ENCODE measurements around the gene TRABD2B.

The TRABD2B gene

DNA sequence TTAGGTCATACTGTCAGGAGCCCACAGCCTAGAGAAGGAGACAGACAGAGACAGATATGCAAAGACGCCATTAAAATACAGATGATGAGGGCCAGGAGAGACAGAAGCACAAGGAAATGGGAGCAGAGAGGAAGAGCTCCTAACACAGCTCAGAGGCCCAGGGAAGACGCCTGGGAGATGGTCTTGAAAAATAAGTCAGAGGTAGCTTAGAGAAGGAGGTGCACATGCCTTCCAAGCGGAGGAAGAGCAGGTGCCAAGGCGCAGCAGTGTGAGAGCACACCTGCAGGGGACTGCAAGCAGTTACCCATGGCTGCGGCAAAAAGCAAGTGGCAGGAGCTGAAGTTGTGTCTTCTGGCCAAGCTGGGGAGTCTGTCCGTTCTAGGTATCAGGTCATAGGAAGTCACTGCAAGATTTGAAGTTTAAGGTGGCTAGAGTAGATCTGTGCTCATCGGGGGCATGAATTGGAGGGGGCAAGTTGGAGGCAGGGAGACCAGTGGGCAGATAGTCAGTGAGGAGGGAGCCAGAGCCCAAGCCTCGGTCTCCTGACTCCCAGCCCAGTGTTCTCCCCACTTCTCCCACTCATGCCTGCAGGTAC is 1.3 kb upstream of the TRABD2B start:
- ChIA-PET CTCF (interaction anchor here (0.6 to 8.5 kb wide), 25 partner anchors 9 to 660 kb away, joined by 3 to 151 read pairs (median 7); no protein-coding TSS in a partner anchor), POLR2A (interaction anchor here (1.1 to 2.2 kb wide), 2 partner anchors 50 to 96 kb away, joined by 3 to 5 read pairs; no protein-coding TSS in a partner anchor)
- Histone ChIP-seq H3K4me3 (ENCODE audit: low read depth, low read length) (no peak overlapping the region), H3K9me3 (ENCODE audit: control insufficient read depth, insufficient read depth, low read depth, low read length) (no peaks in the 10 kb centered on the region), H3K27ac (ENCODE audit: extremely low read depth, low read depth, low read length) (no peak overlapping the region), H3K36me3 (ENCODE audit: control insufficient read depth in 2 of 2, insufficient read depth in 1 of 2, low read length in 2 of 2) (peaks cover 0 to 10% of the 10 kb centered on the region in 2 experiments; a peak in 1 of 3 replicates), H3K4me1 (ENCODE audit: control insufficient read depth, insufficient read depth, low read length) (peaks cover 6% of the 10 kb centered on the region)
- TF ChIP-seq, protein P1, sequence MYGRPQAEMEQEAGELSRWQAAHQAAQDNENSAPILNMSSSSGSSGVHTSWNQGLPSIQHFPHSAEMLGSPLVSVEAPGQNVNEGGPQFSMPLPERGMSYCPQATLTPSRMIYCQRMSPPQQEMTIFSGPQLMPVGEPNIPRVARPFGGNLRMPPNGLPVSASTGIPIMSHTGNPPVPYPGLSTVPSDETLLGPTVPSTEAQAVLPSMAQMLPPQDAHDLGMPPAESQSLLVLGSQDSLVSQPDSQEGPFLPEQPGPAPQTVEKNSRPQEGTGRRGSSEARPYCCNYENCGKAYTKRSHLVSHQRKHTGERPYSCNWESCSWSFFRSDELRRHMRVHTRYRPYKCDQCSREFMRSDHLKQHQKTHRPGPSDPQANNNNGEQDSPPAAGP (tag by site-specific recombination; IDR thresholded peaks at IDR 0.05): no peak
- TF ChIP-seq ZNF248 (tag by site-specific recombination; IDR thresholded peaks at IDR 0.05) (no peak), ZNF350 (tag by site-specific recombination; IDR thresholded peaks at IDR 0.05) (no peak), ZNF19 (tag by site-specific recombination; IDR thresholded peaks at IDR 0.05; ENCODE audit: low read depth) (no peak), KLF1 (tag by site-specific recombination; IDR thresholded peaks at IDR 0.05) (no peak), ZNF174 (tag by site-specific recombination; IDR thresholded peaks at IDR 0.05) (no peak), ZNF501 (tag by site-specific recombination; IDR thresholded peaks at IDR 0.05) (no peak), ZNF670 (tag by site-specific recombination; IDR thresholded peaks at IDR 0.05; ENCODE audit: low read depth) (no peak), ZNF561 (tag by site-specific recombination; IDR thresholded peaks at IDR 0.05; ENCODE audit: borderline replicate concordance) (no peak), ZBTB1 (tag by site-specific recombination; IDR thresholded peaks at IDR 0.05) (no peak)

DNA sequence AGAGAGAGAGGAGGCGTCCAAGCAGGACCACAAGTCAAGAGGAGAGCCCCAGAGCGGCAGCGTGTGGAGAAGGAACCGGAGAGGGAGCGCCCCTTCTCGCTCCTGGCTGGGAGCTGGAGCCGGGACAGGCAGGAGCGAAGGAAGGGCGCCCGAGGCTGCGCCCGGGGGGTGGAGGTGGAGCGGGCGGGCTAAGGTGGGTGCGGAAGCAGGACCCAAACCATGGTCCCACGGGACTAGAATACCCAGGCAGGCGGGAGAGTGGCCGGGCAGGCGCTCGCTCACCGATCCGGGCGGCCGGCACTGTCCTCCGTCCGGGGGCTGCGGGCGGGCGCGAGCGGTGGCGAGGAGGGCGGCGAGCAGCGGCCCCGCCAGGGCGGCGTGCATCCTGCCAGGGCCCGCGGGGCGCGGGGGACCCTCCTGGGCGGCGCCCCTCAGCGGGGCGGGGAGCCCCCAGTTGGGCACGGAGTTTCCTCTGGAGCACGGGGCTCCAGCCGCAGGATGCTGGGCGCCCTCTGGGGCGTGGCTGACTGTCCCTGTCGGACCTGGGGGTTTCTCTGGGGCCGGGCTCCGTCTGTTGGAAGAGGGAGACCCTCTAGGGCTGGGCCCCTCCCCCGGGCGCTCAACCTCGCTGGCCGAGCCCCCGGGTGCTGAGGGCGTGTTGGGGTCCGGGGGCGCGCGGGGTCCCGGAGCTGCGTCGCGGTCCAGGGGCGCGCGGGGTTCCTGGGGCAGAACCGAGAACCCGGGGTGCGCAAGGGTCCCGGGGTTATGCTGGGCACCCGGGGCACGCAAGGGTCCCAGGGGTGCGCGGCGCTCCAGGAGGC is 569 bp downstream of the TRABD2B start:
- ChIA-PET CTCF (interaction anchor here (0.6 to 8.5 kb wide), 19 partner anchors 10 to 258 kb away, joined by 3 to 151 read pairs (median 8); no protein-coding TSS in a partner anchor), POLR2A (interaction anchor here (0.8 kb wide), 1 partner anchor 22 kb away, joined by 3 read pairs; no protein-coding TSS in a partner anchor)
- peaks cover 11% of the 10 kb centered on the region for H3K4me1 ChIP-seq (ENCODE audit: control insufficient read depth, insufficient read depth, low read length)
- peak overlapping the region; percentile 53 for H3K4me3 ChIP-seq (ENCODE audit: low read depth, low read length)
- H3K9me3 ChIP-seq (ENCODE audit: control insufficient read depth, insufficient read depth, low read depth, low read length): no peaks in the 10 kb centered on the region
- peaks cover 0 to 11% of the 10 kb centered on the region in 2 experiments; a peak in 1 of 3 replicates for H3K36me3 ChIP-seq (ENCODE audit: control insufficient read depth in 2 of 2, insufficient read depth in 1 of 2, low read length in 2 of 2)
- H3K27ac ChIP-seq (ENCODE audit: extremely low read depth, low read depth, low read length): peak overlapping the region; percentile 81; the same call in 1 of the 2 replicates
- TF ChIP-seq, protein P2, sequence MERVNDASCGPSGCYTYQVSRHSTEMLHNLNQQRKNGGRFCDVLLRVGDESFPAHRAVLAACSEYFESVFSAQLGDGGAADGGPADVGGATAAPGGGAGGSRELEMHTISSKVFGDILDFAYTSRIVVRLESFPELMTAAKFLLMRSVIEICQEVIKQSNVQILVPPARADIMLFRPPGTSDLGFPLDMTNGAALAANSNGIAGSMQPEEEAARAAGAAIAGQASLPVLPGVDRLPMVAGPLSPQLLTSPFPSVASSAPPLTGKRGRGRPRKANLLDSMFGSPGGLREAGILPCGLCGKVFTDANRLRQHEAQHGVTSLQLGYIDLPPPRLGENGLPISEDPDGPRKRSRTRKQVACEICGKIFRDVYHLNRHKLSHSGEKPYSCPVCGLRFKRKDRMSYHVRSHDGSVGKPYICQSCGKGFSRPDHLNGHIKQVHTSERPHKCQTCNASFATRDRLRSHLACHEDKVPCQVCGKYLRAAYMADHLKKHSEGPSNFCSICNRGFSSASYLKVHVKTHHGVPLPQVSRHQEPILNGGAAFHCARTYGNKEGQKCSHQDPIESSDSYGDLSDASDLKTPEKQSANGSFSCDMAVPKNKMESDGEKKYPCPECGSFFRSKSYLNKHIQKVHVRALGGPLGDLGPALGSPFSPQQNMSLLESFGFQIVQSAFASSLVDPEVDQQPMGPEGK (tag by site-specific recombination; IDR thresholded peaks at IDR 0.05): peak; percentile 55
- TF ChIP-seq ZSCAN23 (tag by site-specific recombination; IDR thresholded peaks at IDR 0.05): no peak
- no peak for TF ChIP-seq ZNF626 (tag by site-specific recombination; IDR thresholded peaks at IDR 0.05)
- TF ChIP-seq ZBTB44 (tag by site-specific recombination; IDR thresholded peaks at IDR 0.05): no peak
- TF ChIP-seq, protein P3, sequence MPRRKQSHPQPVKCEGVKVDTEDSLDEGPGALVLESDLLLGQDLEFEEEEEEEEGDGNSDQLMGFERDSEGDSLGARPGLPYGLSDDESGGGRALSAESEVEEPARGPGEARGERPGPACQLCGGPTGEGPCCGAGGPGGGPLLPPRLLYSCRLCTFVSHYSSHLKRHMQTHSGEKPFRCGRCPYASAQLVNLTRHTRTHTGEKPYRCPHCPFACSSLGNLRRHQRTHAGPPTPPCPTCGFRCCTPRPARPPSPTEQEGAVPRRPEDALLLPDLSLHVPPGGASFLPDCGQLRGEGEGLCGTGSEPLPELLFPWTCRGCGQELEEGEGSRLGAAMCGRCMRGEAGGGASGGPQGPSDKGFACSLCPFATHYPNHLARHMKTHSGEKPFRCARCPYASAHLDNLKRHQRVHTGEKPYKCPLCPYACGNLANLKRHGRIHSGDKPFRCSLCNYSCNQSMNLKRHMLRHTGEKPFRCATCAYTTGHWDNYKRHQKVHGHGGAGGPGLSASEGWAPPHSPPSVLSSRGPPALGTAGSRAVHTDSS (tag by site-specific recombination; IDR thresholded peaks at IDR 0.05): no peak
- no peak for TF ChIP-seq ZNF146 (tag by site-specific recombination; IDR thresholded peaks at IDR 0.05)
- 0 out of 2 replicates have a peak, but pooled peaks have one; percentile 57 for TF ChIP-seq ZNF366 (tag by site-specific recombination; conservative IDR thresholded peaks at IDR 0.05)
- TF ChIP-seq ZNF211 (tag by site-specific recombination; IDR thresholded peaks at IDR 0.05; ENCODE audit: low read depth): no peak
- TF ChIP-seq, protein P4, sequence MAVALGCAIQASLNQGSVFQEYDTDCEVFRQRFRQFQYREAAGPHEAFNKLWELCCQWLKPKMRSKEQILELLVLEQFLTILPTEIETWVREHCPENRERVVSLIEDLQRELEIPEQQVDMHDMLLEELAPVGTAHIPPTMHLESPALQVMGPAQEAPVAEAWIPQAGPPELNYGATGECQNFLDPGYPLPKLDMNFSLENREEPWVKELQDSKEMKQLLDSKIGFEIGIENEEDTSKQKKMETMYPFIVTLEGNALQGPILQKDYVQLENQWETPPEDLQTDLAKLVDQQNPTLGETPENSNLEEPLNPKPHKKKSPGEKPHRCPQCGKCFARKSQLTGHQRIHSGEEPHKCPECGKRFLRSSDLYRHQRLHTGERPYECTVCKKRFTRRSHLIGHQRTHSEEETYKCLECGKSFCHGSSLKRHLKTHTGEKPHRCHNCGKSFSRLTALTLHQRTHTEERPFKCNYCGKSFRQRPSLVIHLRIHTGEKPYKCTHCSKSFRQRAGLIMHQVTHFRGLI (tag by site-specific recombination; IDR thresholded peaks at IDR 0.05): no peak
- no peak for TF ChIP-seq MEIS1 (CRISPR knock-in tag; IDR thresholded peaks at IDR 0.05; ENCODE audit: borderline replicate concordance)
- TF ChIP-seq ZNF157 (tag by site-specific recombination; IDR thresholded peaks at IDR 0.05): no peak
- TF ChIP-seq ZNF768 (tag by site-specific recombination; IDR thresholded peaks at IDR 0.05): no peak
- no peak for TF ChIP-seq SP7 (tag by site-specific recombination; IDR thresholded peaks at IDR 0.05)
- 0 out of 2 replicates have a peak, but pooled peaks have one; percentile 46 for TF ChIP-seq ZNF501 (tag by site-specific recombination; IDR thresholded peaks at IDR 0.05)
- no peak; the same call in 1 of the 2 replicates for TF ChIP-seq KLF8 (tag by site-specific recombination; IDR thresholded peaks at IDR 0.05)
- TF ChIP-seq ZNF707 (tag by site-specific recombination; IDR thresholded peaks at IDR 0.05): no peak
- no peak for TF ChIP-seq ZNF549 (tag by site-specific recombination; IDR thresholded peaks at IDR 0.05)
